HL-60 (cell line): ENCODE measurements around the gene SREBF1.

ENCODE experiments used
- CTCF ChIP-seq: IDR thresholded peaks from one replicate; pipeline ENCODE4 v1.5.1; 2011; ENCODE audit warnings: low read length, control low read depth, inconsistent platforms; ENCODE audit not compliant: insufficient read depth
- POLR2AphosphoS5 ChIP-seq: IDR thresholded peaks from 2 replicates; pipeline ENCODE4 v1.6.1; 2012; ENCODE audit warnings: low read depth

GRCh38 chr17:17814162-17815061 is 22.4 kb downstream of the SREBF1 start:
- TF ChIP-seq CTCF (no peak), POLR2AphosphoS5 (no peak)
